Left colon (tissue), 2 donors: ENCODE data around the gene GMPPA. TPM values are rescaled to one million over a fixed set of nuclear protein-coding genes. Genes with fewer than 3 reads are reported as not detected.

ENCODE experiments used
- ATAC-seq: fragments of 200-7000 bp; cut with Tn5 transposase; one replicate; pipeline ENCODE4 v1.9.1; 2020; ENCODE audit warnings: mild to moderate bottlenecking, moderate library complexity
- DNase-seq, 2 donors: peaks; one replicate each; pipeline ENCODE4 v3.0.0-alpha.2; 2020
- intact Hi-C, 2 donors: fragments of 100-400 bp; cut with DNase I in 1 of 2; cut with micrococcal nuclease in 1 of 2; formaldehyde crosslinking; loops; one replicate each; pipeline versions ENCODE4 v1.11.2 to v1.14.0; 2022; cut with DNase I, micrococcal nuclease
- total RNA-seq, 2 donors: library from RNA; stranded (reverse); fragmentation: NEBNext Ultra II Directional; extraction: Animal tissue kit (Norgen Biotek cat#: 25700); gene quantifications; one replicate each; pipeline ENCODE4 v1.2.1, GENCODE V29; 2021
- donor health status: DM: no; HTN: no; CAD: no.
- donor health status: DM: yes; HTN: yes; CAD: no.

The GMPPA gene
- total RNA-seq, 2 donors from 2014 or later, result 44.8 to 56.1 TPM

DNA sequence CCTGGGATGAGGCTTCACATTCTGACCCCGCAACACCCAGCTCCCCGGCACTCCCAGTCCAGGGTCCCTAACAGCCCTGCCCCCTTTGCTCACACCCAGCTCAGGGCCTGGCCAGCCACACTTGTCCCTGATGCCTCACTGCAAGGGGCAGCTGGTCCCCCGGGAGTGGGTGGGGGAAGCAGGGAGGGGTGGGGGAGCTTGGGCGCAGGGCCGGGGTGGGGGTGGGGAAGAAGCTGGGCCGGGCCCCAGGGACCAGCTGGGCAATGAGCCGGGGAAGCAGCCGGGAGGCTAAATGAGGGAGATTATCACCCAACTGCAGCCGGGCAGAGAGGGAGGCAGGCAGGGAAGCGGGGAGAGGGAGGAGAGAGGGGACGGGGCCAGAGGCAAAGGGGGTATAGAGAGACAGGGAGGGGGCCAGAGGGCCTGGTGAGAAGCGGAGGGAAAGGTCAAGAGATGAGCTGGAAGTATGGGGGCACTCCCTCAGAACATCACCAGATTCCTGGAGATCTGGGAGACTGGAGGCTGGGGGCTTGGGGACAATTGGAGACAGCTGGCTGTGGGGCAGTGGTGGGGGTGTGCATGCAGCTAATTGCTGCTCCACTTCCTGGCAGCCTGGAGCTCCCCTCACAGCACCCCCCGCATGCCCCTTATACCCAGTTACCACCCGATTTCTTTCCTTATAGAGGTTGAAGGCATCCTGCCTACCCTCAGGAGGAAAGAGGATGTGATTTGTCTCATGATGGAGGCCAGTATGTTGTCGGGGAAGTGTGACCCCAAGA lies 13.0 kb downstream of the GMPPA start:
- ATAC-seq, result no peak
- intact Hi-C loops, result no loop called here
- DNase-seq, result no peak

DNA sequence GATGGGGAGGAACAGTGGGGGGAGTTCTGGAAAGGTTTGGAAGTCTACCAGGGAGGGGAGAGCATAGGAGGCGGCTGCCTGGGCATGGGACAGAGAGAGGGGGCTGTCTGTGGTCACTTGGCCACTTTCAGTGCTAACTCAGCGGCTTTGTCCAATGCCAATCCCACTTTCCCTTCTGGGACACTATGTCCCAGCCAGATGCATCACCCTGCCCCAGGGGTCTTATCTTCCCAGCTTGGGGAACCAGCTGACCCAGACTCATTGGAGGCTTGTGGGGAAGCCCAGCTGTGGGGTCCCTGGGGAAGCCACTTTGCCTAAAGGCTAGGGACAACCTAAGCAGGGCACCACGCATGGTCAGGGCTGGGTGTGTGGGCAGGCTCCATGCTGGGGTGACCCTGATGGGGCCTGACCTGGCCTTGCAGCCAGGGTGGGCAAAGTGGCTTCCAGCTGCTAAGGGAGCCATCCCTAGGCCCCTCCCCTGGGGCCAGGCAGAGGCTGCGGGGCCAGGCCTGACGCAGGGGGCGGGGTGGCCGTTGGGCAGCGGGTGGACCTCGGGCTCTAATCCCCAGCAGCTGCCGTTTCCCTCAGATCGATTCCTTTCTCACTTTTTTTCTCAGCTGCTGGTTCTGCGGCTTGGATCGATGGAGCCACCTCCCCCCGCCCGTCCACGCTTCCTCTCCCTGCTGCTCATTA lies 14.0 kb downstream of the GMPPA start:
- no peak for ATAC-seq
- intact Hi-C loops, result no loop called here
- DNase-seq, result no peak

DNA sequence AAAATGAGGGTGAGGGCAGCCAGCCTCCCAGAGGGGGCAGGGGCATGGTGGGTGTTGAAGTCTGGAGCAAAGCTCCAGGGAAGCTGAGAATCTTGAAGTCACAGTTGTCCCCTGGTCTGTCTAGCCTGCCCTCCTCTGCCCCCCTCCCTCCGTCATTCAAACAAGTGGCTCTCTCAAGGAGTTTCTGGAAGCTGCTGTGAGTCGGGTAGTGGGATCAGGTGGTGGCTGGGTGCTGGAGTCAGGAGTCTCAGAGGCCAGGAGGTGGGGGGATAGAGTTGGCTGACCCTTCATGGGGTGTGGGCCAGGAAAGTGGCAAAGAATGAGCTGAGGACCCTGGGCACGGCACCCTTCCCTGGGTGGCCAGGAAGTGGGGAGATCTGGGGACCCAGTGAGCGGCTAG lies 15.1 kb downstream of the GMPPA start:
- intact Hi-C loops, result no loop called here
- no peak for ATAC-seq
- no peak for DNase-seq

DNA sequence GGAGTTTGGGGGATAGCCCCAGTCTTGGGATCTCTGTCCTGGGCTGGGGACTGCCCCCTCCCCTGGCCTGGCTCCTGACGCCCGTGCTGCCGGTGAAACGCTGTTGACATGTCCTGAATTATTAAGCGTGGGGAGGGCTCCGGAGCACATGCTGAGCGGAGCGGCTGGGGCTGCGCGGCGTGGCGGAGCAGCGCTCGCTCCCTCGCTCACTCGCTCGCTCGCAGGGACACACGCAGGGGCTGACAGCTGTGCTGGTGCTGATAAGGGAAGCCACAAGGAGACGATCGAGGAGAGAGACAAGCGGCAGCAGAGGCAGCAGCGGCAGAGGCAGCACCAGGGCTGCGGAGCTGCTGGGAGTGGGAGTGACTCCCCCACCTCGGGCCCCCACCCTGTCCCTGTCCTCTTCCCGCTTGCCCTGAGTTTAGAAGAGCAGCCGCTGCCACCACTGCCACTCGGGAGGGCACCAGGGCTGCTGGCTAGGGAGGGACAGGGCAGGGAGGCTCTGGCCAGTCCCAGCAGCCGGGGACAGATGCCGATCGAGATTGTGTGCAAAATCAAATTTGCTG lies 15.6 kb downstream of the GMPPA start, which contains the start of gene ASIC4:
Gene ASIC4, plus strand, starts transcription at position 287 of the 566 bp plus-strand sequence. Its CDS starts 243 bp downstream, at position 530.
- intact Hi-C loops, result no loop called here
- DNase-seq (no peak), ATAC-seq (no peak)

DNA sequence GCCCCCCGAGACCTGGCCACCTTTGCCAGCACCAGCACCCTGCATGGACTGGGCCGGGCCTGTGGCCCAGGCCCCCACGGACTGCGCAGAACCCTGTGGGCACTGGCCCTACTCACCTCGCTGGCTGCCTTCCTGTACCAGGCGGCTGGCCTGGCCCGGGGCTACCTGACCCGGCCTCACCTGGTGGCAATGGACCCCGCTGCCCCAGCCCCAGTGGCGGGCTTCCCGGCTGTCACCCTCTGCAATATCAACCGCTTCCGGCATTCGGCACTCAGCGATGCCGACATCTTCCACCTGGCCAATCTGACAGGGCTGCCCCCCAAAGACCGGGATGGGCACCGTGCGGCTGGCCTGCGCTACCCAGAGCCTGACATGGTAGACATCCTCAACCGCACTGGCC lies 16.1 kb downstream of the GMPPA start:
- DNase-seq (no peak), ATAC-seq (no peak)
- intact Hi-C loops, result no loop called here

DNA sequence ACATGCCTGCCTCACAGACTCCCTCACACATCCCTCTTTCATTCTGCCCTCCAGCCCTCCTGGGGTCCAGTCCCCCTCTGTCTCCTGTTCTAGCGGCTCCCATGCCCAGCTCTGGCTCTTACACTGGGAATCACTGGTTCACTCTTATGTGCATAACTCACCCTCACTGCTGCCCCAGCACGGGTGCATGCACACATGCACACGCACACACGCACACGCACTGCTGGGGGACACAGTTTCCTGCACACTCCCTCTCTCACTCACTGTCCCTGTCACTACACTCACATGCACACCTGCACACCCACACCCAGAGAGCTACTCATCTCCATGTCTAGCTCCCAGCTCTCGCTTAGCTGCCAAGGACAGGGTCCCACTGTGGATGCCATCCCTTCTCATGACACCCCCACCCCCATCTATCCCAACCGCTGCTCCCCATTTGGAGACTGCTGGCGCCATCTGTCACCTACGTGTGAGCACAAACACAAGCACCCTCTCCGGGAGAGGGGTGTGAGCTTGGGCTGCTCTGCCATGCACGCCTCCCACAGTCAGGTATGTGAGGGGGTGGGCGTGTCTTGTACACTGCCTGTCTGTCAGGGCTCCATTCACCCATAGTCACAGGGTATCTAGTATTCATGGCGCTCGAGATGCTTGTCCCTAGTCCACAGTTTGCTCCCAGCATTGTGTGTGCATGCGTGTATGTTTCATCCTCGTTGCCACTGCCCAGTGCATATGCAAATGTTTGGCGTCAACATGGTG lies 17.4 kb downstream of the GMPPA start:
- ATAC-seq, result no peak
- no peak for DNase-seq
- intact Hi-C loops, result no loop called here

DNA sequence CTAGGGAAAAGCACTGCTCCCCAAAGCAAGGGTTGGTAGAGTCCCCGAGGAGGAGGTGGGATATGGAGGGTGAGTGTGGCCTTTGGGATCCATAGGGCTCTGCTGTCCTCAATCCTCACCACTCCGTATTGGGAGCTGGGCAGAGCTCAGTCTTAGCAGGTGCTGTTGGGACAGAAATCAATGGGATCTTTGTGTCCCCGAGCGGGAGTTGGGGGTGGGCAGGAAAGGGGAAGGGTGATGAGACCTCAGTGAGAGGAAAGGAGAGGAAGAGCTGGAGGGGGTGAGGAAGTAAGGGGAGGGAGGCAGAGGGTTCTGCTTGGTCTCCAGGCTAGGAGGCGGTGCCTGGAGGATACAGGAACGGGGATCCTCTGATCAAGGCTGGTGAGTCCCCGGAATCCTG lies 18.2 kb downstream of the GMPPA start:
- DNase-seq, result no peak
- intact Hi-C loops, result no loop called here
- ATAC-seq, result no peak

DNA sequence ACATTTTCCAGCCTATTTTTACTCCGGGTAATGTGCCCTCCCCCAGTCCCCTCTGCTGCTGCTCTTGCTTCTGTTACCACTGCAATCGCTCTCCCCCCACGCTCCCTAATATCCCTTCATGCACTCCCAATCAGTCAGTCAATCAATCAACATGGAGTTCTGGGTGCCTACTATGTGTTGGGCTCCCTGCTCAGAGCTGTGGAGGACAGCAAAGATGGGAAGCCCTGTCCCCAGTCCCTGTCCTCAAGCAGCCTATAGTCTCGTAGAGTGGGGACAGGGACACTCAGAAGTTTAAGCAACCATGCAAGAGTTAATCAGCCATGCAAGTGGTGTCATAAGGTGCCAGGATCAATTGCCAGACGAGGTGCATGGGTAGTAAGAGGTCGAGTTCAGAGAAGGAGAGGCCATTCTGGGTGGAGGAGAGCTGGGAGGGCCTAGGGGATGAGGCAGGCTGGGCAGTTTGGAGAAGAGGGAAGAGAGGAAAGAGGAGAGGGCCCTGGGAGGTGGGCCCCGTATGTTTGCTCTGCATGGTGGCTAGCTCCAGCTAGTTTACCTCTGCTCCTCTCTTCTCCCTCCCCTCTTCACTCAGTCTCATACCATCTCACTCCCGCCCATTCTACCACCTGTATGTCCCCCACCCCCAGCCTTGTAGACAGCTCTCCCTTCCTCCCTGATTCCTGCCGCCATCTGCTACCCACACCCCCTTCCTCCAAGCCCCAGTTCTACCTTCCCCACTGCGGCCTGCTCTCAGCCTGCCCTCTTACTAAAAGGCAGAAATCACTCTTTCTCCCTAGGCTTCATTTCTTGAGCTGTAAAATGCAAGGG lies 19.5 kb downstream of the GMPPA start:
- intact Hi-C loops, result no loop called here
- no peak for DNase-seq

DNA sequence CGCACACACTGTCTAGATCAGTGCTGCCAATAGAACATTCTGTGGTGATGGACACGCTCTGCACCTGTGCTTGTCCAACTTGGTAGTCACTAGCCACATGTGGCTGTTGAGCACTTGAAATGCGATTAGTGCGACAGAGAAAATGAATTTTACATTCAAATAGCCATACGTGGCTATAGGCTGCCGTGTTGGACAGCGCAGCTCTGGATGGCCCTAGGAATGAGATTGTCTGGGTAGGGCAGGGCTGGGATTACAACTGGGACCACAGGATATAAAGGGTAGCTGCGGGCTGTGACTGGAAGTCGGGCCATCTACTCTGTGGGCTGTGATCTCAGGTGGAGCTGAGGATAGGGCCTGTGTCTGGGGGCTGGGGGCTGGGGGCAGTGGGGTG lies 20.8 kb downstream of the GMPPA start:
- DNase-seq (no peak), ATAC-seq (no peak)
- intact Hi-C loops, result no loop called here

More for the DNA sequence above, 19.5 kb downstream of the GMPPA start:
- no peak for ATAC-seq

DNA sequence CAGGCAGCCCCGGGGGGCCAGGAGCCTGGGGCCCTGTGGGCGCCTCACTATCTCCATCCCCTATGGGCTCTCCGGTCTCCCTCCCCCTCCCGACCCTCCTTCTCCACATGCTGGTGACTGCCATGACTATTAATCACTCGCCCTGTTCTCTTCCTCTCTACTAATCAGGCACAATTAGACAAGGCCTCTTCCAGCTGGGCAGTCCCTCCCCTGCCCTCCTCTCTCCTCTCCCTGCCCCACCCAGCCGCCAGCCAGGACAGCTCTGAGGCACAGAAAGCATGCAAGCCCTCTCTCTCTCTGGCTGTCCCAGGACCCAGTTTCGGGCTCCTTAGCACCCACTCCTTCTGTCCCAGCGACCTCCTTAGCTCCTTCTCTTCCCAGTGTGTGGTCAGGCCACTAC lies 21.4 kb downstream of the GMPPA start:
- ATAC-seq (no peak), DNase-seq (no peak)
- intact Hi-C loops, result loop anchor here (10.0 kb wide), 1 partner anchor 45 kb away; no protein-coding TSS in a partner anchor

DNA sequence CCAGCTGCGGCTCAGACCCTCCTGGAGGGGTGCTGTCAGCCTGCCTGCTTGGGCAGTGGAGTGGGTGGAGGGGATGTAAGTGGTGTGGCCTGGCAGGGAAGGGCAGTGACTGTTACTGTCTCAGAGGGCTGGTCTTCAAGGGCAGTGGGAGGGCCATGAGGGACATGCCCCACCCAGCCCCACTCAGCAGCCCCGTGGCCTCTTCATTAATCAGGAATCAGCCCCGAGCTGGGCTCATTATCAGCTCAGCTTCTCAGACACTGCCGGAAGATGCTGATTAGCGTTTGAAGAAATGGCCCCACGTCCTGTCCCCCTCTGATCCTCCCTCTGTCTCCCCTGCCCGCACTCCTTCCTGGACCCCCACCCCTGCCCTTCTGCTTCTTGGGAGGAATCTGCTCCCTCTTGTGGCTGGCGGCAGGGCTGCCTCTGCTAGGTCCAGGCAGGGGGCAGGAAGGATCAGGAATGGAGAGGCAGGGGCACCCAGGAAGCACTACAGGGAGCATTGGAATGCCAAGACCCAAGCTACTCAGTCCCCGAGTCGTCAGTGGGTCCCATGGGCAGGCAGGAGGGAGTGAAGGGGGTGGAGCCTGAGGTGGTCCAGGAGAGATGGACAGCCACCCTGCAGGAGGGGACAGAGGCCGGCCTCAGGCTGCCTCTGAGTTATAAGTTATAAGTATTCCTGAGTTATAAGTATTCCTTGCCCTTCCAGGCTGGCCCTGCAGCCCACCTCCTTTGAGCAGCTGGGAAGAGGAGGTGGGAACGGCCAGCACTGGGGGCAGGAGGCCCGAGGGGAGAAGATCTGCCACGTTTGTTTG lies 22.6 kb downstream of the GMPPA start:
- no peak for DNase-seq
- intact Hi-C loops, result loop anchor here (10.0 kb wide), 1 partner anchor 46 kb away; no protein-coding TSS in a partner anchor
- ATAC-seq, result peak; percentile 35

DNA sequence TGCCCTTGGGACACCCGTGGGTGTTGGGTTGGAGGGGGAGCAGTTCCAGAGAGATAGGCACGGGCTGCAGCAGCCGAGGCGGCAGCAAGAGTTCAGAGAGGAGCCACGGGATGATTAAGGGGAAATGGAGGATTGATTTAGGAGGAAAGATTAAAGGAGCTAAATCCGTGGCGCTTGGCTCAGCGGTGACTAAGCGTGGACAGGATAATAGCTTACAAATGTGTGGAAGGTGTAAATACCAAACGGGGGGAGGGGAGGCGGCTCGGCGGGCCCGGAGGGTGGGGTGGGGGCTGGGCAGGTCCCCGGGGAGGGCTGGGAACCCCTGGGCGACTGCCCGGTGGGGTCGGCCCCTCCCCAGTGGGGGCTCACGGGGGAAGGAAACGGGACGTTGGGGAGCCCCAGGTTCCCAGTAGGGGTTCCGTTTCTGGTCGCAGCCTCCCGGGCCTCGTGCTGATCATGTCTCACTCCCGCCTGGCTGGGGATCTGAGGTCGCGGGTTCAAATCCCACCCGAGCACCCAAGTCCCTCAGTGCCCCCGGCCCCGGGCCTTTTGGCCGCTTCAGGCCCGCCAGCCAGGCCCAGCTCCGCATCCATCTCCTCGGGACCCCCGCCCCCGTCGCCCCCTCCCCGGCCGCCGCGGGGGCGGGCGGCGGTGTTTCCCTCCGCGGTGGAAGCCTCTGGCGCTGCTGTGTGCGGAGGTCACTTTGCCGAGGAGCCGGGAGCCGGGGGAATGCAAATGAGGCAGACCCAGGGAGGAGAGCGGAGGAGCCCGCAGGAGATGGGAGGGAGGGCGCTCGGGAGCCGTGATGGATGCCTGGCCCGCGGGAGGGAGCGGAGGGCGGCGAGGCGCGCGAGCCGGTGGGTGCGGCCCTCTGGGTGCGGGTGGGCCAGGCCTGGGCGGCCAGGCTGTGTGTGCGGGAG lies 23.7 kb downstream of the GMPPA start:
- peak; percentile 29 for ATAC-seq
- no peak for DNase-seq
- intact Hi-C loops, result loop anchor here (10.0 kb wide), 1 partner anchor 48 kb away; no protein-coding TSS in a partner anchor

DNA sequence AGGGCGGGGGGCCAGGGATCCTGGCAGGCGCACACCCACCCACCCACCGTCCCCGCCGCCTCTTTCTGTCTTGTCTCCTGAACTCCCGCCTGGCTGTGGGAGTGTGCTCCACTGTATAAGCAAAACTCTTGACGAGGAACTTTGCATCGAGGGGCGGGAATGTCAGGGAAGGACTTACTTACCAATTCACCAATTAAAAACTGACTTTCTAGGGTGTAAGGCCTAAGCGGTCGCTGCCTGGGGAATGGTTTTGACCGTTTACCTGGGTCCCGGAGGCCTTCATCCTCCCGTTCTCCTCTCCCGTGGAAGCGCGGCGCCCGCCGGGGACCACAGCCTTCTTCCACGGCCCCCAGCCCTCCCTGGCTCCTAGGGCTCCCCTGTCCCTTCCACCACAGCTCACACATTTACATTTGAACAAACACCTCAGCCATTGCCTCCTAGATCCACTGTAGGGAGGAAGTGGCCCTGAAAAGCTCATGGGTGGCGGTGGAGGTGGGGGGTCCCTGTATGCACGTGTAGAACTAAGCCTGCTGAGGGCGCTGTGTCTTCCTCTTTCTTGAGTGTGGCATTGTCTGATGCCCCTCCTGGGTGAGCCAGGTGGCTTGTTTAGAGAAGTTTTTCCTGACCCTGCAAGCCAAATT lies 24.5 kb downstream of the GMPPA start:
- peak; percentile 9 for ATAC-seq
- DNase-seq, result no peak
- intact Hi-C loops, result loop anchor here (10.0 kb wide), 1 partner anchor 48 kb away; no protein-coding TSS in a partner anchor

DNA sequence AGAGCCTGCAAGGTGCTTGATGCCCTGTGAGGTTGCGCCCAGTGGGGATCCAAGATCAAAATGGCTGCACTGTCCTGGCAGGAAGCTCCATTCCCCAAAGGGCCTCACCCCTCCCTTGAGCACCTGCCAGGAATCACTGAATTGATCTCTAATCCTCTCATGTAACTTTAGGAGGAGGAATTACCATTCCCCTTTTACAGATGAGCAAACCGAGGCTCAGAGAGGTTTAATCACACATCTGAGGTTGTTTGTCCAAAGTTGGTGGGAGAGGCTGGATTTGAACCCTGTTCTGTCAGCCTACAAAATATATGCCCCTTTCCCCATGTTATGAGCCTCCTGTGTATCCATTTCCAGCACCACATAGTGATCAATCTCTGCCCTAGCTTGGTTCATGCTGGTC lies 26.1 kb downstream of the GMPPA start:
- ATAC-seq (no peak), DNase-seq (no peak)
- intact Hi-C loops, result loop anchor here (10.0 kb wide), 1 partner anchor 50 kb away; no protein-coding TSS in a partner anchor

DNA sequence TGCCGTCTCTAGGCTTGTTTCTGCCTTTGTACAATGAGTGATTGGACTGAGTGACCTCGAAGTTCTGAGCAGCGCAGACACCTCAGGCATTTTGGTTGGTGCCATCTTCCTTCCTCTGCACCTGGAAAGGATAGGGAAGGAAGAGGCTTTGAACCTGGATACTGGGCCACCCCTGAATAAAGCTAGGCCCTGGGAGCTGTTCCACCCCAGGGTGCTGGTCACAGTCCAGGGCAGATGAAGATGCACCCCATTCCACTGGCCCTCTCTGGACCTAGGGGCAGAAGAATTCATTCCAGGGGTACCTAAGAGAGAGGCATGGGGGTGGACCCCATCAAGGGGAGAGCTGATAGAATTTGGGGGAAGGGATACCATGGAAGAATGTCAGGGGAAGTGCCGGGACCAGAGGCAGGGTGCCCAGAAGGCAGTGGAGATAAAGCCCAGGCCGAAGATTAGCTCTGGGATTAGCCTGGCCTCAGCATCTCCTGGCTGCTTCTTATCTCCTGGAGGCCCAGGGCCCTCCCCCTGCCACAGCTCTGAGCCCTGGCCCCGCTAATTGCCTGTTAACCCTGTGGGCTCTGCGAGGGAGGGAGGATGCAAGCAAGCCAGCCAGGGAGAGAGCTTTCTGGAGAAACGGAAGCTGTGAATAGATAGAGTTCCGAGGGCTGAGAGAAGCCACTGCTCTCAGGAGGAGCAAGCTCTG lies 27.0 kb downstream of the GMPPA start:
- intact Hi-C loops, result loop anchor here (10.0 kb wide), 1 partner anchor 51 kb away; no protein-coding TSS in a partner anchor
- DNase-seq, result no peak
- ATAC-seq, result no peak
